ENCODE measurements around the gene GP5.

The GP5 gene

GRCh38 chr3:194390835-194391234 lies 8.2 kb downstream of the GP5 start:
- no peaks in the 10 kb centered on the region for H3K36me3 Mint-ChIP-seq (ENCODE audit: low read depth)
- H3K4me3 Mint-ChIP-seq: no peak overlapping the region
- H3K9me3 Mint-ChIP-seq: peaks cover 22% of the 10 kb centered on the region
- peaks cover 7% of the 10 kb centered on the region for H3K4me1 Mint-ChIP-seq
- no peak overlapping the region for H3K27ac Mint-ChIP-seq
- no peak for TF ChIP-seq CTCF (IDR thresholded peaks at IDR 0.05; ENCODE audit: unreplicated experiment in 3 of 3)
- peaks cover 22% of the 10 kb centered on the region for H3K27me3 Mint-ChIP-seq (ENCODE audit: low read depth)

- Mint-ChIP-seq H3K27me3 (ENCODE audit: low read depth) (peaks cover 22% of the 10 kb centered on the region), H3K36me3 (ENCODE audit: low read depth) (no peaks in the 10 kb centered on the region), H3K4me1 (no peaks in the 10 kb centered on the region), H3K9me3 (peaks cover 22% of the 10 kb centered on the region), H3K27ac (no peak overlapping the region), H3K4me3 (no peak overlapping the region)
- TF ChIP-seq CTCF (IDR thresholded peaks at IDR 0.05; ENCODE audit: unreplicated experiment in 3 of 3): no peak
Measured at GRCh38 chr3:194389269-194389668, 9.8 kb downstream of the GP5 start.

- TF ChIP-seq CTCF (IDR thresholded peaks at IDR 0.05; ENCODE audit: unreplicated experiment in 3 of 3): no peak
- Mint-ChIP-seq H3K27ac (no peak overlapping the region), H3K27me3 (ENCODE audit: low read depth) (peaks cover 22% of the 10 kb centered on the region), H3K9me3 (peaks cover 22% of the 10 kb centered on the region), H3K4me1 (no peaks in the 10 kb centered on the region), H3K36me3 (ENCODE audit: low read depth) (no peaks in the 10 kb centered on the region), H3K4me3 (no peak overlapping the region)
Measured at GRCh38 chr3:194387926-194388418, 11.1 kb downstream of the GP5 start.

DNA sequence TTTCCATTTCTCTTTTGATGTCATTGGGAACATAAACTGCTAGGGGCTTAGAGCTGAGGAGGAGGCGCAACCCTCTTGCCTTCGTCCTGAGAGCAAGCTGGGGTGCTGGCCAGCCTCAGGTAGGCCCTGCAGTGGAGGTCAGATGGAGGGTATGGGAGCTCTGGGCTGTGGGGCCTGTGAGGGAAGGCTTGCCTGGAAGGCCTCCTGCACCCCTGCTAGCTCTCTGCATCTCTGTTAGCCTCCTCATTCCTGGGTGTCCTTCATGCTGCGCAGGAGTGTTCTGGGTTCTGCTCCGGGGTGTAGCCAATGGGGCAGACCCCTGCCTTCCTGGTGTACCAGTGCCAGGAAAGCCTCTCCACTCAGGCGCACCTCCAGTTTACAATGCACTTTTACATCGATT lies 11.8 kb downstream of the GP5 start:
- Mint-ChIP-seq H3K4me3 (no peak overlapping the region), H3K27ac (no peak overlapping the region), H3K36me3 (ENCODE audit: low read depth) (no peaks in the 10 kb centered on the region), H3K4me1 (no peaks in the 10 kb centered on the region), H3K27me3 (ENCODE audit: low read depth) (peaks cover 18% of the 10 kb centered on the region), H3K9me3 (peaks cover 20% of the 10 kb centered on the region)
- TF ChIP-seq CTCF (IDR thresholded peaks at IDR 0.05; ENCODE audit: unreplicated experiment in 3 of 3): no peak

DNA sequence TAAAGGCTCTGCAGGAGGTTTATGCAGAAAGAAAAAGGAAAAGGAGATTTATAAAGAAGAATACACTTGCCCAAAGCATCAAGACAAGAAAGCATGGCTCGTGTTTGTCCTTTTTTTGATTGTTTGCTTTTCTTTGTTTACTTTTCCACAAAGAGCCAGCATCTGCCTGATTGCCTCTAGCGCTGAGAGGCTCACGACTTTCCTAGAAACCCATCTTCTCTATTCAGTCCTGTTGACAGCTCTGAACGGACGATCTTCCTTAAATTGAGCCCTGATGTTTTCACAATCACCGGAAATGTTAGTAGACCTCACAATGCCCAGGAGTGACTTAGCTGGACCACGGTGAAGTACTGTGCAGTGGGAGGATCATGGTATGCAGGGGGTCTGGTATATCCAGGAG lies 12.4 kb downstream of the GP5 start:
- Mint-ChIP-seq H3K36me3 (ENCODE audit: low read depth) (no peaks in the 10 kb centered on the region), H3K9me3 (peaks cover 20% of the 10 kb centered on the region), H3K4me1 (no peaks in the 10 kb centered on the region), H3K27ac (no peak overlapping the region), H3K4me3 (no peak overlapping the region), H3K27me3 (ENCODE audit: low read depth) (peaks cover 18% of the 10 kb centered on the region)
- TF ChIP-seq CTCF (IDR thresholded peaks at IDR 0.05; ENCODE audit: unreplicated experiment in 3 of 3): no peak

DNA sequence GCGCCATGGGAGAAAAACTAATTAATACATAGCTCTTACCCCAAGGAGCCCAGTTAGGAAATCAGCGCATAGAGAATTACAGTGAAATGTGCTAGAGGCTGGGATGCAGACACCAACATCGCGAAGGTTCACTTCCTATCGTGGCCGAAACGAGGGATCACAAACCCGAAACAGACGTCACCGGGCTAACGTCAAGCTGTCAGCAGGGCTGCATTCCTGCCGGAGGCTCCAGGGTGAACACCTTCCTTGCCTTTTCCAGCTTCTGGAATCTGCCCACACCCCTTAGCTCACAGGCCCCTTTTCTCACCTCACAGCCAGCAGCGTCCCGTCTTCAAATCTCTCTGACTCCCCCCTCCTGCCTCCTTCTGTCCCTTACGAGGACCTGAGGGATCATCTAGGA lies 13.0 kb downstream of the GP5 start:
- H3K4me3 Mint-ChIP-seq: no peak overlapping the region
- no peaks in the 10 kb centered on the region for H3K4me1 Mint-ChIP-seq
- peaks cover 17% of the 10 kb centered on the region for H3K9me3 Mint-ChIP-seq
- no peak for TF ChIP-seq CTCF (IDR thresholded peaks at IDR 0.05; ENCODE audit: unreplicated experiment in 3 of 3)
- H3K36me3 Mint-ChIP-seq (ENCODE audit: low read depth): no peaks in the 10 kb centered on the region
- peaks cover 18% of the 10 kb centered on the region for H3K27me3 Mint-ChIP-seq (ENCODE audit: low read depth)
- no peak overlapping the region for H3K27ac Mint-ChIP-seq
